Measurements from ENCODE around the gene MYO1C. TPM values are rescaled to one million over a fixed set of nuclear protein-coding genes. Genes with fewer than 3 reads are reported as not detected.
"Not testable (repeated sequence)": the region's sequence is repeated elsewhere in the genome, so short reads cannot be mapped to it uniquely, and the experiment has no call there.

The MYO1C gene
- total RNA-seq, 1 donor from 2014 or later, result 64.4 TPM

GRCh38 chr17:1423456-1424135 lies 68.9 kb downstream of the MYO1C start:
- no peak for DNase-seq

DNA sequence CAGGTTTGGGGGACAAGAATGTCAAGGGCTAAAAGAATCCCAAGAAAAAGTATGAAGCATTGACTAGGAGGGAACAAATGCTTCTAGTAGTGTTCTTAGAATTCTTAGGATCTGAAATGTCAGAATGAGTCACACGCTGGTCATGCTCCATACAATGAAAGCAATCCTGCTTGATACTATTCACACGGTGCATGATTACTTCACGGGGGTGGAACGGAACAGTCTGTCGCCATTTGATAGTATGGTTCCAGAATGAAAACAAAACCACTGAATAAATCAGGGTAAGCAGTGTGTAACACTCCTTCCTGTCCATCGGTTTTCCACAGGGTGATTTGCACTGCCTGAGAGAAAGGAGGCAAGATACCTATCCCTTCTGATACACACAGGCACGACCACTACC lies 69.6 kb downstream of the MYO1C start:
- no peak for DNase-seq

GRCh38 chr17:1421470-1421869 lies 71.0 kb downstream of the MYO1C start:
- no peak for DNase-seq

GRCh38 chr17:1420981-1421380 lies 71.5 kb downstream of the MYO1C start:
- no peak for DNase-seq

GRCh38 chr17:1420163-1420562 lies 72.3 kb downstream of the MYO1C start:
- no peak for DNase-seq

GRCh38 chr17:1418476-1418875 lies 74.0 kb downstream of the MYO1C start:
- not testable (repeated sequence) for DNase-seq

DNA sequence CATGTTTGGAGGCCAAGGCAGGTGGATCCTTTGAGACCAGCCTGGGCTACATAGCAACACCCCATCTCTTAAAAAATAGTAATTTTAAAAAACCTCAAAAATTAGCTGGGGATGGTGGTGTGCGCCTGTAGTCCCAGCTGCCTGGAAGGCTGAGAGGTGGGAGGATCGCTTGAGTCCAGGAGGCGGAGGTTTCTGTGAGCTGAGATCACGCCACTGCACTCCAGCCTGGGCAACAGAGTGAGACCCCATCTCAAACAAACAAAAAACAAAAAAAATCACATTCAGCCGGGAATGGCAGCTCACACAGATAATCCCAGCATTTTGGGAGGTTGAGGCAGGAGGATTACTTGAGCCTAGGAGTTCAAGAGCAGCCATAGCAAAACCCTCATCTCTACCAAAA lies 76.1 kb downstream of the MYO1C start:
- no peak for DNase-seq

DNA sequence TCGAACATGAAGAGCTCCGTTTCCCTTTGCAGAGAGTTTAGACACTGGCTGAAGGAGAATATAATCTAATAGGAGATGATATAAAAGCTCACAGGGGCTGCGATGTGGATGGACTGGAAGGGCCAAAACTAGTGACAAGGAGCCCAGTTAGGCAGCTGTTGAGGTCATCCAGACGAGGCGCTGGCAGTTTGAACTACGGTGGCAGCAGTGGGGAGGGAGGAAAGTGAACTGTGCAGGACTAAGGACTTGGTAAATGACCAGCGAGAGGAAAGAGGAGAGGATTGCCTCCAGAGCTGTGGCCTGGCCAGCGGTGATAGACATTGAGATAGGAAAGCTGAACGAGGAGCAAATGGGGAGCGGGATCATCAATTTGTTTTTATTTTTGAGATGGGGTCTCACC lies 77.9 kb downstream of the MYO1C start:
- DNase-seq, result no peak

Other genes with a start within 250 kb of the MYO1C start
- gene BHLHA9, start 222.2 kb downstream of the MYO1C start, total RNA-seq, result not detected
- 4.5 TPM for gene TRARG1, start 213.0 kb downstream of the MYO1C start, total RNA-seq
- 284 TPM for gene YWHAE, start 92.5 kb downstream of the MYO1C start, total RNA-seq
- gene CRK, start 36.5 kb downstream of the MYO1C start, total RNA-seq, result 58.6 TPM
- gene INPP5K, start 23.9 kb upstream of the MYO1C start, total RNA-seq, result 32.5 TPM
- gene PITPNA, start 70.1 kb upstream of the MYO1C start, total RNA-seq, result 18.8 TPM
- 8.1 TPM for gene SLC43A2, start 136.1 kb upstream of the MYO1C start, total RNA-seq
- gene SCARF1, start 153.0 kb upstream of the MYO1C start, total RNA-seq, result 6.7 TPM
- 8.1 TPM for gene RILP, start 157.2 kb upstream of the MYO1C start, total RNA-seq
- gene PRPF8, start 192.2 kb upstream of the MYO1C start, total RNA-seq, result 138 TPM
- 4.6 TPM for gene TLCD2, start 217.7 kb upstream of the MYO1C start, total RNA-seq
- 10.6 TPM for gene WDR81, start 232.0 kb upstream of the MYO1C start, total RNA-seq